H1 (cell line): Measurements from ENCODE around the gene DIP2C. TPM values are rescaled to one million over a fixed set of nuclear protein-coding genes. Genes with fewer than 3 reads are reported as not detected.

Source experiments
- CTCF ChIA-PET: fragments of 300-600 bp; sonication (Branson Sonifier 250); formaldehyde crosslinking; loops from one replicate; lab custom pipeline; 2021; ENCODE audit not compliant: partially characterized antibody; lab: Charles Lee
- POLR2A ChIA-PET: fragments of 300-600 bp; sonication (Branson Sonifier 250); formaldehyde crosslinking; loops from one replicate; lab custom pipeline; 2021; ENCODE audit warnings: inconsistent platforms; ENCODE audit not compliant: partially characterized antibody; lab: Charles Lee
- DNase-seq, 2 experiments: peaks; one replicate each; pipeline versions ENCODE4 v3.0.0 to v3.0.0-alpha.2; 2010 to 2022; ENCODE audit warnings: low spot score in 2 of 2, low read depth in 1 of 2, mixed read lengths in 1 of 2
- FAIRE-seq: peaks from 2 replicates; lab custom pipeline; 2011; peaks lifted over from hg19 to GRCh38; lab: Jason Lieb, UNC
- H2AFZ ChIP-seq: 2 replicates; pipeline ENCODE4 v1.8.1; 2012; ENCODE audit warnings: low read length, inconsistent platforms
- H2AK5ac ChIP-seq: 2 replicates; pipeline ENCODE4 v1.6.1; 2013; ENCODE audit warnings: low read depth, low read length
- H2BK120ac ChIP-seq: replicated peaks from 2 replicates; pipeline ENCODE3; 2013; ENCODE audit warnings: low read depth, low read length, inconsistent platforms
- H2BK12ac ChIP-seq: 2 replicates; pipeline ENCODE4 v1.6.1; 2013; ENCODE audit warnings: low read depth, low read length
- H2BK15ac ChIP-seq: 2 replicates; pipeline ENCODE4 v1.6.1; 2013; ENCODE audit warnings: low read length
- H2BK20ac ChIP-seq: 2 replicates; pipeline ENCODE4 v1.6.1; 2013; ENCODE audit warnings: low read length
- H2BK5ac ChIP-seq: 2 replicates; pipeline ENCODE4 v1.6.1; 2013; ENCODE audit warnings: low read depth, low read length
- H3K14ac ChIP-seq: 2 replicates; pipeline ENCODE4 v1.6.1; 2013; ENCODE audit warnings: inconsistent platforms; ENCODE audit not compliant: insufficient read length
- H3K18ac ChIP-seq: 2 replicates; pipeline ENCODE4 v1.6.1; 2013; ENCODE audit warnings: low read length; ENCODE audit errors: extremely low read depth
- H3K23ac ChIP-seq: 2 replicates; pipeline ENCODE4 v1.6.1; 2013; ENCODE audit warnings: inconsistent platforms; ENCODE audit not compliant: insufficient read length
- H3K23me2 ChIP-seq: 2 replicates; pipeline ENCODE4 v1.6.1; 2013; ENCODE audit warnings: low read depth, low read length
- H3K27ac ChIP-seq: 2 replicates; pipeline ENCODE4 v1.6.1; 2011; ENCODE audit warnings: low read depth, low read length, inconsistent platforms
- H3K27me3 ChIP-seq, 4 experiments: replicated peaks in 1 of 4; 1 replicate in 1 of 4; 2 replicates in 3 of 4; pipeline versions ENCODE4 v1.6.1 to v1.8.1; 2011 to 2013; ENCODE audit warnings: low read length in 3 of 4, mild to moderate bottlenecking in 3 of 4, inconsistent platforms in 2 of 4, mixed read lengths in 2 of 4, moderate library complexity in 1 of 4; ENCODE audit not compliant: control insufficient read depth in 3 of 4, insufficient read depth in 3 of 4; ENCODE audit errors: extremely low read depth in 1 of 4
- H3K36me3 ChIP-seq, 4 experiments: 2 replicates each; pipeline versions ENCODE4 v1.6.1 to v1.8.1; 2011 to 2013; ENCODE audit warnings: mild to moderate bottlenecking in 4 of 4, low read length in 3 of 4, moderate library complexity in 2 of 4, control low read depth in 1 of 4, inconsistent platforms in 1 of 4; ENCODE audit not compliant: insufficient read depth in 4 of 4, control insufficient read depth in 2 of 4
- H3K4ac ChIP-seq: replicated peaks from 2 replicates; pipeline ENCODE3; 2013; ENCODE audit warnings: low read length, low read depth, mixed read lengths, inconsistent platforms; ENCODE audit not compliant: insufficient read length
- H3K4me1 ChIP-seq, 4 experiments: replicated peaks in 1 of 4; 1 replicate in 1 of 4; 2 replicates in 3 of 4; pipeline versions ENCODE4 v1.6.1 to v1.8.1; 2011 to 2013; ENCODE audit warnings: low read length in 3 of 4, inconsistent platforms in 2 of 4, mixed read lengths in 1 of 4; ENCODE audit not compliant: insufficient read depth in 4 of 4, control insufficient read depth in 3 of 4
- H3K4me2 ChIP-seq, 2 experiments: 2 replicates each; pipeline versions ENCODE4 v1.6.1 to v1.8.1; 2011 to 2013; ENCODE audit warnings: low read depth in 2 of 2, low read length in 2 of 2, control low read depth in 1 of 2, inconsistent platforms in 1 of 2, mild to moderate bottlenecking in 1 of 2; ENCODE audit not compliant: insufficient read depth in 1 of 2
- H3K4me3 ChIP-seq, 4 experiments: fragments of 200-600, 300-600 bp in 1 of 4; sonication (generic), shearing (Covaris generic), sonication (Bioruptor Twin) in 1 of 4; 2 replicates each; pipeline versions ENCODE4 v1.5.1 to v1.8.1; 2011 to 2016; ENCODE audit warnings: low read length in 4 of 4, low read depth in 3 of 4, control low read depth in 2 of 4, inconsistent platforms in 2 of 4, mild to moderate bottlenecking in 2 of 4, mixed read lengths in 1 of 4, moderate library complexity in 1 of 4; ENCODE audit not compliant: insufficient read depth in 2 of 4; ENCODE audit errors: extremely low read depth in 1 of 4
- H3K56ac ChIP-seq: replicated peaks from 2 replicates; pipeline ENCODE3; 2013; ENCODE audit warnings: low read depth, mild to moderate bottlenecking, mixed read lengths, low read length, inconsistent platforms; ENCODE audit not compliant: insufficient read length
- H3K79me1 ChIP-seq: 2 replicates; pipeline ENCODE4 v1.6.1; 2013; ENCODE audit warnings: low read depth, low read length, control low read depth
- H3K79me2 ChIP-seq, 2 experiments: 2 replicates each; pipeline versions ENCODE4 v1.6.1 to v1.8.1; 2012 to 2013; ENCODE audit warnings: low read length in 2 of 2, mild to moderate bottlenecking in 2 of 2, inconsistent platforms in 1 of 2; ENCODE audit not compliant: insufficient read depth in 2 of 2, control insufficient read depth in 1 of 2
- H3K9ac ChIP-seq, 4 experiments: replicated peaks in 1 of 4; 1 replicate in 1 of 4; 2 replicates in 3 of 4; pipeline versions ENCODE4 v1.6.1 to v1.8.1; 2011 to 2013; ENCODE audit warnings: low read depth in 3 of 4, low read length in 3 of 4, control low read depth in 2 of 4, mild to moderate bottlenecking in 2 of 4, moderate library complexity in 2 of 4, inconsistent platforms in 1 of 4; ENCODE audit errors: extremely low read depth in 1 of 4
- H3K9me3 ChIP-seq, 2 experiments: 2 replicates each; pipeline versions ENCODE4 v1.6.1 to v1.8.1; 2012 to 2013; ENCODE audit warnings: mild to moderate bottlenecking in 2 of 2, moderate library complexity in 2 of 2, control low read depth in 1 of 2, inconsistent platforms in 1 of 2, low read depth in 1 of 2, low read length in 1 of 2, mixed read lengths in 1 of 2; ENCODE audit not compliant: insufficient read depth in 2 of 2
- H4K20me1 ChIP-seq, 2 experiments: replicated peaks in 1 of 2; 2 replicates each; pipeline versions ENCODE3 to v1.8.1; 2011 to 2013; ENCODE audit warnings: inconsistent platforms in 2 of 2, low read length in 2 of 2, mild to moderate bottlenecking in 1 of 2; ENCODE audit not compliant: insufficient read depth in 2 of 2, control insufficient read depth in 1 of 2
- H4K5ac ChIP-seq: 2 replicates; pipeline ENCODE4 v1.6.1; 2013; ENCODE audit warnings: low read length, low read depth, mixed read lengths, inconsistent platforms; ENCODE audit not compliant: insufficient read length
- H4K8ac ChIP-seq: 2 replicates; pipeline ENCODE4 v1.8.0; 2013; ENCODE audit warnings: mild to moderate bottlenecking, moderate library complexity, low read length, inconsistent platforms; ENCODE audit not compliant: insufficient read depth; ENCODE audit errors: extremely low read depth
- H4K91ac ChIP-seq: replicated peaks from 2 replicates; pipeline ENCODE3; 2013; ENCODE audit warnings: low read length, mixed read lengths, inconsistent platforms; ENCODE audit not compliant: insufficient read length
- BCL11A ChIP-seq, 2 experiments: IDR thresholded peaks; one replicate each; pipeline ENCODE4 v1.6.1; 2011; ENCODE audit warnings: low read depth in 2 of 2, low read length in 2 of 2, mild to moderate bottlenecking in 2 of 2
- CEBPB ChIP-seq: IDR thresholded peaks from 2 replicates; pipeline ENCODE4 v1.6.1; 2012; ENCODE audit warnings: low read depth, low read length
- CHD2 ChIP-seq: IDR thresholded peaks from 2 replicates; pipeline ENCODE4 v1.6.1; 2012; ENCODE audit warnings: low read length, improper control_type of control experiment
- CTBP2 ChIP-seq: IDR thresholded peaks from 2 replicates; pipeline ENCODE4 v1.7.0; 2011; ENCODE audit warnings: borderline replicate concordance, mild to moderate bottlenecking, moderate library complexity, mixed read lengths, low read length; ENCODE audit not compliant: insufficient read depth, insufficient read length
- EGR1 ChIP-seq: IDR thresholded peaks from 2 replicates; pipeline ENCODE4 v1.6.1; 2011; ENCODE audit warnings: low read depth, low read length, borderline replicate concordance
- EZH2 ChIP-seq: fragments of 200-600 bp; sonication (generic); IDR thresholded peaks from 2 replicates; pipeline ENCODE4 v1.7.1; 2012; ENCODE audit warnings: low read depth, mild to moderate bottlenecking, moderate library complexity, low read length, inconsistent platforms; ENCODE audit not compliant: severe bottlenecking
- FOSL1 ChIP-seq: IDR thresholded peaks from 2 replicates; pipeline ENCODE4 v1.6.1; 2011; ENCODE audit warnings: mild to moderate bottlenecking, low read depth, low read length, moderate library complexity; ENCODE audit not compliant: insufficient read depth
- JUND ChIP-seq: IDR thresholded peaks from 2 replicates; pipeline ENCODE4 v1.6.1; 2011; ENCODE audit warnings: mild to moderate bottlenecking, improper control_type of control experiment, low read length
- POLR2A ChIP-seq, 2 experiments: IDR thresholded peaks; 1 replicate in 1 of 2; 2 replicates in 1 of 2; pipeline ENCODE4 v1.6.1; 2011; ENCODE audit warnings: low read depth in 2 of 2, low read length in 2 of 2, mild to moderate bottlenecking in 2 of 2; ENCODE audit errors: control extremely low read depth in 1 of 2
- RBBP5 ChIP-seq: IDR thresholded peaks from 2 replicates; pipeline ENCODE4 v1.7.1; 2012; ENCODE audit warnings: low read depth, mild to moderate bottlenecking, inconsistent platforms, low read length, moderate library complexity, borderline replicate concordance
- RXRA ChIP-seq: IDR thresholded peaks from 2 replicates; pipeline ENCODE4 v1.6.1; 2011; ENCODE audit warnings: low read depth, mild to moderate bottlenecking, low read length, moderate library complexity; ENCODE audit not compliant: insufficient read depth
- SIN3A ChIP-seq, 2 experiments: IDR thresholded peaks in 1 of 2; conservative IDR thresholded peaks in 1 of 2; 2 replicates each; pipeline ENCODE4 v1.6.1; 2011 to 2012; ENCODE audit warnings: low read length in 2 of 2, improper control_type of control experiment in 1 of 2, low read depth in 1 of 2, mild to moderate bottlenecking in 1 of 2
- SIRT6 ChIP-seq: IDR thresholded peaks from one replicate; pipeline ENCODE4 v1.7.1; 2012; ENCODE audit warnings: low read length, inconsistent platforms
- SRF ChIP-seq: IDR thresholded peaks from 2 replicates; pipeline ENCODE4 v1.6.1; 2011; ENCODE audit warnings: mild to moderate bottlenecking, low read depth, low read length, moderate library complexity
- TBP ChIP-seq: IDR thresholded peaks from 2 replicates; pipeline ENCODE4 v1.6.1; 2011; ENCODE audit warnings: low read depth, low read length, improper control_type of control experiment
- TEAD4 ChIP-seq: IDR thresholded peaks from 2 replicates; pipeline ENCODE4 v1.6.1; 2012; ENCODE audit warnings: low read depth, low read length, inconsistent platforms, mixed read lengths
- WGBS, 2 experiments: shearing (Covaris generic) in 1 of 2; methylation state at CpG; one replicate each; pipeline versions ENCODE4 v1.1.6 to v1.1.7; 2013 to 2015; ENCODE audit warnings: low lambda C conversion rate in 2 of 2, mixed read lengths in 2 of 2, inconsistent platforms in 1 of 2, low coverage in 1 of 2, missing lambda C conversion rate in 1 of 2; ENCODE audit not compliant: insufficient replicate concordance in 2 of 2, insufficient coverage in 1 of 2, insufficient read length in 1 of 2; ENCODE audit errors: extremely low coverage in 1 of 2, missing lambda C conversion rate in 1 of 2; 5-methylcytosine and 5-hydroxymethylcytosine counted together
- polyA plus RNA-seq, 7 experiments: library from polyadenylated mRNA; depleted of rRNA in 3 of 7; stranded (reverse) in 5 of 7; unstranded in 2 of 7; fragments of >200 nt in 5 of 7; fragments of 200-250 nt in 2 of 7; gene quantifications; 1 replicate in 5 of 7; 2 replicates in 1 of 7; 4 replicates in 1 of 7; pipeline versions ENCODE4 v1.2.1 to v1.2.3, GENCODE V29; 2011 to 2013; ENCODE audit warnings: missing spikeins in 2 of 7, mixed read lengths in 2 of 7
- total RNA-seq: library from RNA; stranded (reverse); fragmentation: NEBNext Ultra II Directional; extraction: Animal tissue kit (Norgen Biotek cat#: 25700); gene quantifications from 2 replicates; pipeline ENCODE4 v1.2.1, GENCODE V29; 2021

The DIP2C gene
- total and polyA plus RNA-seq, 2 of the 8 experiments (the other 6 are each of a cell fraction or from before 2014, with no cell fraction given): 3.8 to 9.3 TPM

DNA sequence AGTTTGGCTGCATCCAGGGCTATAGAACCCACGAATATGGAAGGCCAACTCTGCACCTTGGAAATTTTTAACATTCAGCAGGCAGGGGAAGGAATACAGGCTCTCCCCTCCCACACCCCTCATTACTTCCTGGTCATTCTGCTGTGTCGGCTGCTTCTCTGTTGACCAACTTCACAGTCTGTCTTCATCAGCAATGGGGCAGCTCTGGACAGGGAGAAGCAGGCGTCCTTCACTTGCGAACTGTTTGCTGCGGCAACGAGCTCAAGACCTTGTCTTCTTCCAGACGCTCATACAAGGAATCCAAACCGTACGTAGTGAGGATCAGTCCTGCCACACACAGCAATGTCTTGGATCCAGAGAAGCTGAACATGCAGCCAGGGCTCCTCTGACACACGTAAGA, 192.2 kb downstream of the DIP2C start:
- no peak overlapping the region for H3K18ac ChIP-seq
- H2BK20ac ChIP-seq: no peak overlapping the region
- no peak overlapping the region for H2BK120ac ChIP-seq
- no peaks in the 10 kb centered on the region for H3K79me1 ChIP-seq
- H3K23me2 ChIP-seq: no peaks in the 10 kb centered on the region
- H3K23ac ChIP-seq: no peak overlapping the region
- peaks cover 2 to 6% (median 4%) of the 10 kb centered on the region in 4 experiments; a peak in 3 of 7 replicates for H3K4me1 ChIP-seq
- no peaks in the 10 kb centered on the region for H3K9me3 ChIP-seq
- FAIRE-seq: no peak
- H4K8ac ChIP-seq: no peak overlapping the region
- no peak overlapping the region for H2BK12ac ChIP-seq
- no peak overlapping the region for H3K9ac ChIP-seq
- H2BK15ac ChIP-seq: no peak overlapping the region
- no peak overlapping the region for H3K4ac ChIP-seq
- H3K27me3 ChIP-seq: no peaks in the 10 kb centered on the region
- H4K5ac ChIP-seq: no peak overlapping the region
- WGBS, 2 experiments: 97% methylated on average over 10 of the region's 10 CpGs; no CpG with 5 or more reads in 1 of the 2 experiments
- peaks cover 5 to 25% of the 10 kb centered on the region in 2 experiments for H4K20me1 ChIP-seq
- no peak overlapping the region for H2BK5ac ChIP-seq
- H2AFZ ChIP-seq: no peak overlapping the region
- no peak for DNase-seq
- H3K14ac ChIP-seq: no peak overlapping the region
- no peak overlapping the region for H3K4me3 ChIP-seq
- H3K36me3 ChIP-seq: no peaks in the 10 kb centered on the region
- H3K27ac ChIP-seq: no peak overlapping the region
- H3K79me2 ChIP-seq: no peaks in the 10 kb centered on the region
- no peak overlapping the region for H3K4me2 ChIP-seq
- H3K56ac ChIP-seq: no peak overlapping the region
- POLR2A ChIA-PET: no interaction called here
- H4K91ac ChIP-seq: no peak overlapping the region
- CTCF ChIA-PET: interaction anchor here (1.4 to 1.5 kb wide), 2 partner anchors 9 to 17 kb away, joined by 4 to 6 read pairs; no protein-coding TSS in a partner anchor
- no peak overlapping the region for H2AK5ac ChIP-seq
- TF ChIP-seq EZH2: no peak
- TF ChIP-seq EGR1: no peak
- no peak for TF ChIP-seq CHD2
- TF ChIP-seq SIN3A (conservative IDR thresholded peaks at IDR 0.05 in 1 of 2, IDR thresholded peaks at IDR 0.05 in 1 of 2; ENCODE audit: low read depth in 1 of 2, low read length in 2 of 2): no peak
- TF ChIP-seq CEBPB: no peak
- no peak for TF ChIP-seq FOSL1
- no peak for TF ChIP-seq JUND
- TF ChIP-seq TBP: no peak
- no peak for TF ChIP-seq CTBP2
- no peak for TF ChIP-seq POLR2A (IDR thresholded peaks at IDR 0.05; ENCODE audit: control extremely low read depth in 1 of 2, low read depth in 2 of 2, low read length in 2 of 2)
- no peak for TF ChIP-seq RBBP5
- TF ChIP-seq TEAD4: no peak
- TF ChIP-seq SIRT6: no peak
- TF ChIP-seq SRF: no peak
- no peak for TF ChIP-seq RXRA
- no peak for TF ChIP-seq BCL11A (IDR thresholded peaks at IDR 0.05; ENCODE audit: low read depth in 2 of 2, low read length in 2 of 2)
